ENCODE data around the gene ZNFX1.

- TF ChIP-seq GATA2 (IDR thresholded peaks at IDR 0.05; ENCODE audit: low read depth, low read length) (no peak), GATA3 (IDR thresholded peaks at IDR 0.05; ENCODE audit: low read depth, low read length) (no peak)
Observed at GRCh38 chr20:49261173-49261572, 16.7 kb downstream of the ZNFX1 start.
